Nephron progenitor cell (in vitro differentiated cells): ENCODE measurements around the gene C16orf86.

ENCODE experiments used
- DNase-seq: peaks from one replicate; pipeline ENCODE4 v3.0.0; 2021
- H3K27ac Mint-ChIP-seq: 2 replicates; pipeline ENCODE4 v1.8.0; 2021; ENCODE audit warnings: mild to moderate bottlenecking, moderate library complexity, mixed read lengths
- H3K27me3 Mint-ChIP-seq: 2 replicates; pipeline ENCODE4 v1.8.0; 2021; ENCODE audit warnings: mild to moderate bottlenecking, low read depth, mixed read lengths; ENCODE audit not compliant: poor library complexity
- H3K36me3 Mint-ChIP-seq: 2 replicates; pipeline ENCODE4 v1.8.0; 2021; ENCODE audit warnings: low read depth, mixed read lengths
- H3K4me1 Mint-ChIP-seq: 2 replicates; pipeline ENCODE4 v1.8.0; 2021; ENCODE audit warnings: mixed read lengths
- H3K4me3 Mint-ChIP-seq: 2 replicates; pipeline ENCODE4 v1.8.0; 2021; ENCODE audit warnings: mild to moderate bottlenecking, moderate library complexity, mixed read lengths
- H3K9me3 Mint-ChIP-seq: 2 replicates; pipeline ENCODE4 v1.8.0; 2021; ENCODE audit warnings: mild to moderate bottlenecking, moderate library complexity, mixed read lengths
- CTCF ChIP-seq: fragments of 200-600 bp; sonication (generic); IDR thresholded peaks from 2 replicates; pipeline ENCODE4 v1.5.0; 2021; ENCODE audit warnings: antibody characterized with exemption

The C16orf86 gene

GRCh38 chr16:67652578-67653127 lies 14.0 kb upstream of the C16orf86 start:
- peak; percentile 80 for DNase-seq
- Mint-ChIP-seq H3K4me1 (peaks cover 11% of the 10 kb centered on the region), H3K27me3 (peaks cover 65% of the 10 kb centered on the region), H3K9me3 (no peaks in the 10 kb centered on the region), H3K36me3 (no peaks in the 10 kb centered on the region), H3K27ac (no peak overlapping the region), H3K4me3 (no peak overlapping the region)
- no peak for TF ChIP-seq CTCF

GRCh38 chr16:67653128-67653788 lies 13.4 kb upstream of the C16orf86 start:
- Mint-ChIP-seq H3K27me3 (peaks cover 65% of the 10 kb centered on the region), H3K9me3 (no peaks in the 10 kb centered on the region), H3K4me1 (peaks cover 11% of the 10 kb centered on the region), H3K27ac (no peak overlapping the region), H3K36me3 (no peaks in the 10 kb centered on the region), H3K4me3 (peak overlapping the region; percentile 82)
- peak; percentile 19 for TF ChIP-seq CTCF
- peak; percentile 49 for DNase-seq

- H3K27me3 Mint-ChIP-seq, result peaks cover 62% of the 10 kb centered on the region
- TF ChIP-seq CTCF, result no peak
- DNase-seq, result no peak
- H3K9me3 Mint-ChIP-seq, result no peaks in the 10 kb centered on the region
- no peak overlapping the region for H3K27ac Mint-ChIP-seq
- peak overlapping the region; percentile 82 for H3K4me3 Mint-ChIP-seq
- H3K36me3 Mint-ChIP-seq, result no peaks in the 10 kb centered on the region
- H3K4me1 Mint-ChIP-seq, result peaks cover 12% of the 10 kb centered on the region
These were observed 12.7 kb upstream of the C16orf86 start for GRCh38 chr16:67653789-67654402.

GRCh38 chr16:67654403-67654911 lies 12.2 kb upstream of the C16orf86 start:
- no peak for DNase-seq
- Mint-ChIP-seq H3K4me3 (no peak overlapping the region), H3K4me1 (peaks cover 18% of the 10 kb centered on the region), H3K36me3 (no peaks in the 10 kb centered on the region), H3K9me3 (no peaks in the 10 kb centered on the region), H3K27ac (no peak overlapping the region), H3K27me3 (peaks cover 58% of the 10 kb centered on the region)
- TF ChIP-seq CTCF, result no peak

- no peak for TF ChIP-seq CTCF
- no peak overlapping the region for H3K27ac Mint-ChIP-seq
These were observed 11.3 kb upstream of the C16orf86 start for GRCh38 chr16:67655363-67655762.

More at GRCh38 chr16:67655363-67655762, 11.3 kb upstream of the C16orf86 start:
- Mint-ChIP-seq H3K27me3 (peaks cover 51% of the 10 kb centered on the region), H3K36me3 (no peaks in the 10 kb centered on the region), H3K4me1 (peaks cover 21% of the 10 kb centered on the region), H3K4me3 (no peak overlapping the region), H3K9me3 (no peaks in the 10 kb centered on the region)
- no peak for DNase-seq
